Activated naive CD4-positive, alpha-beta T cell treated with Interleukin-2 at 50 U/mL for 16 hours (primary cell): ENCODE results near the gene PDZRN3.

Source experiments
- DNase-seq: peaks from one replicate; pipeline ENCODE4 v3.0.0-alpha.2; 2020

Gene PDZRN3

DNA sequence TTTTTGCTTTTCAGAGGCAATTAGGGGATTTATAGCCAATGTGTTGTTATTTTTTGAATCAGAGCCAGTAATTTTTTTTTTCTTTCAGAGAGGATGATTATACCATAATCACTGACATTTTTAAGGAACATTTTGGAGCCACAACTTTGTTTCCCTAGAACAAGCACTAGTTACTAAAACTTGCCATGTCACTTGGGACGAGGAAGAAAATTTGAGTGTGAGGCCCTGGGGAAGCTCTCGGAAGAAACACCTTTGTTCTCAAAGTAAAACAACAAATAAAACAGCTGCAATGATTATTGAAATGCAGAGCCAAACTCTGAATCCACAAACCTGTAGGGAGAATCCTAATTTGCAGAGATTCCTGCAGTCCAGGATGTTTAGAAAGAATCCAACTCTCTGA is 69.7 kb downstream of the PDZRN3 start:
- DNase-seq, result no peak

GRCh38 chr3:73552700-73553099 is 72.0 kb downstream of the PDZRN3 start:
- DNase-seq, result no peak

DNA sequence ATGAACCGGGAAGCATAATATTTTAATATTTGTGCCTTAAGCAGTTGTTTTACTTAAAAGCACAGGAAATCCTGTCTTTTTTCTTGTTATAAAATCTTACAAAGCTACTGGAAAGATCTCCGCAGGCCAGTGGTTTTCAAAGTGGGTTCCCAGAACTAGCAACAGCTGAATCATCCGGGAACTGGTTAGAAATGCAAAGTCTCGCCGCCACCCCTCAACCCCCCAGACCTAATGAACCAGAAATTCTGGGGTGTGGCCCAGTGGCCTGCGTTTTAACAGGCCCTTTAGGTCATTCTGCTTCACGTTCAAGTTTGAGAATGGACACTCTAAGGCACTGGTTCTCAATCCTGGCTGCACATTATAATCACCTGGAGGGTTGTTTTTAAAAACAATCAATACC is 74.7 kb downstream of the PDZRN3 start:
- no peak for DNase-seq

- no peak for DNase-seq
Measured at GRCh38 chr3:73549051-73549600, 75.6 kb downstream of the PDZRN3 start.

- DNase-seq, result no peak
Measured at GRCh38 chr3:73548436-73548835, 76.3 kb downstream of the PDZRN3 start.

DNA sequence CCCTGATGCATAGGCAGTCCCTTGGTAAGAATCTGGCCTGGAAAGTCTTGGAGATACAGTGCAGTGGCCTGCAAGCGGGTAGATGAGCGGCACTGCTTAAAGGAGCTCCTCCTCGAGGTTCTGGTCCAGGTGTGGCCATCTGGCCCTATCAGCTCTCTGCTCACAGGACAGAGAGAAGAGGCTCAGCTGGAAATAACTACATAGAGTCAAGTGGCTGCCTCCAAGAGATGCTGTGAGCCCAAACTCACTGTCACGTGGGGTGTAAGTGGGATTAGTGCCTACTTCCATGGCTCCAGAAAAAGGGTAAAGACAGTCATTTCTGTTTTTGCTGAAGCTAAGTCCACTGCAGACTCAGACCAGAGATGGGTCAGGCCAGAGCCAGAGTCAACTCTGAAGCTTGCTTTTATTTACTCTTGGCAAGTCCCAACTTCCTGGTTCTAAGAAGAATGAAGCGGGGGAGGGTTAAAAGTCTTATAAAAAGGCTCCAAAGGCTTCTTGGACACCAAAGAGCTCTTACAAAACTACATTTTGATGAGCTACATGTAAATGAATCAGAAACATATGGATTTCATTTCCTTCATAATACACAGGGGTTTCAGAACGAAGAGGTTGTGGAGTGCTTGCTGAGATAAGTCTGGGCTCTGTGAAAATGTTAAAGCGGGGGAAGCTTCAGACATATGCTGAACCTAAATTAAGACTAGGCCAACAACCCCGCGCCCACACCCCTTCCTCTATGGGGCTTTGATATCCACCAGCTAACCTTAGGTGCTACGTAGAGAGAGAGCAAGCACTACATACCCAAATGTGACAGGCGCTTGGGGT is 77.1 kb downstream of the PDZRN3 start:
- DNase-seq, result no peak

DNA sequence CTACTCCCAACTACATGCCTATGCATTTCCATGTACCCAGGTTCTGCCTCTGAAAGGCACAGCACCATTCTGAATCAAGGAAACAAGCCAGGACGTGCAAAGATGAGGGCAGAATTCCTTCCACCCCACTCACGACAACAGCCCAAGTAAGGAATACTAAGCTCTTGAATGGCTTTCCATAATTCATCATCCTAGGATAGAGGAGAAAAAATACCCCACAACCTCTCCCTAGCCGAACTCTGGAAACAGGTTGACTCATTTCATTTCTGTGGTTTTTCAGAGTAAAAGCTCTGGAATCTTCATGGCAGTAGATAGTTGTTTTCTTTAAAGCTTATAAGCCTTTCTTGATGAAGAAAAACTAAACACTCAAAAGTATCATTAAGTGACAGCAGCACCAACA is 77.8 kb downstream of the PDZRN3 start:
- no peak for DNase-seq

DNA sequence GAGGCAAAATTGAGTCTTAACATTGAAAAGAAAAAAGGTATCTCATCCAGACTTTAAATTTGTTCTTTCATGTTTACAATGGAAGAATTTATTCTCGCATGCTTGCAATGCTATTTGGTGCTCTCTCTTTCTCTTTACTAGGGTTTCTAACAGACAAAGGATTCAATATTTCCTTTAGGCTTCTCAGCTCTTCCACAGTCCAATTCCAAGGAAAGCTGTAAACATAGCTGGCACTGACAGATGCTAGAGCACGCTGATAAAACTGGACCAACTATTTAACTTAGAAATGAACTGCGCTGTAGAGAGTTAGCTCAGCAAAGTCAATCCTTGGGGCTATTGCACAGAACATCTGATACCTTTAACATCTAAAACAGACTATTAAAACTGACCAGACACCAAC is 81.3 kb downstream of the PDZRN3 start:
- no peak for DNase-seq

- DNase-seq, result no peak
Measured at GRCh38 chr3:73542136-73542535, 82.6 kb downstream of the PDZRN3 start.

- DNase-seq, result no peak
Measured at GRCh38 chr3:73540969-73541740, 83.6 kb downstream of the PDZRN3 start.

DNA sequence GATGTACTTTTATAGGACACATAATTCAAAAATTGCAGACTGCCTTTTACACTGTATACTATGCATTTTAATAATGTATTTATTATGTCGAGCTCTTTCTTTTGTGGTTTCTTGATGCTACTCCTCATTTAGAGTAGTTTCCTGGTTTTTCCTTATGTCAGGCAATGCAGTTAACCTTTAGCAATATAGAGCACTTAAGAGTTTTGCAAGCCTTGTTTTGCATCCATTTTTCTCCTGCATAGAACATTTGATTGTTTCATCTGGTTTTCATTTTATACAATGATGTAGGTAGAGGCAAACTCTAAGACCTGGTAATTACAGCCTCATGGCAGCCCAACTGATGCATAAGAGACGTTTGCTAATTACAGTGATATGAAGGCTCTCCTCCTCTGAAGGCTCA is 86.3 kb downstream of the PDZRN3 start:
- DNase-seq, result no peak

DNA sequence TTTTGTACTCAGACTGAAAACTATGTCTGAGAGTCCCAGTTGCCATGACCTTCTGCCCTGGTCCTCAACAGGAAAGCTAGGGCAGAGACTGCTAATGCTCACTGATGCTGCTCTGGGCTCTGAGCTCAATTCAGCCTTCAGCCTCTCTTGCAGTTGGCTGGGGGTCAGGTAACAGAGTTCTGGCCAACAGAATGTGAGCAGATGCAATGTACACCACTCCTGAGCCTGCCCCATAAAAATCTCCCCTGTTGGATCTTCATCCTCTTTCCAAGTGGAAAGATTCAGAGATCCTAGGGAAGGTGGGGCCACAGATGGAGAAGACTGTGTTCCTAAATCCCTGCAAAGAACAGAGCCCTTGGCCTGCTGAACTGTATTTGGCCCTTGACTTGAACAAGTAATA is 87.8 kb downstream of the PDZRN3 start:
- no peak for DNase-seq

GRCh38 chr3:73536336-73536895 is 88.3 kb downstream of the PDZRN3 start:
- no peak for DNase-seq

DNA sequence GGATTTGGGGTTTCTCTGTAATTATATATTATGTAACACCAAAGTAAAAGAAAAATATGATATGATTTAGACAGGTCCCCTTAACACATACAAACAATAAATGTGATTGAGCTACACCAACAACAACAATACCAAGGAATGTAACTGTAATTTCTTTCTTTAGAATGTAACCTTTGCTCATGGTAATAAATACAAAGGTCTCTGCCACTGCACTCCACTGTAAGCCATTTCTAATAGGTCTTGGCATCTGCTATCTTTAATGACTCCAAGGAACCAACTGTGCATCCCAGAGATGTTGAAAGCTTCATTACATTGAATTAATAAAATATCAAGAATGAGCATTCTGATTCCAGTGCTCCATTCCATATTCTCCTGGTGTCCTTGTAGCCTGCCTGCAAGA is 88.8 kb downstream of the PDZRN3 start:
- DNase-seq, result no peak

DNA sequence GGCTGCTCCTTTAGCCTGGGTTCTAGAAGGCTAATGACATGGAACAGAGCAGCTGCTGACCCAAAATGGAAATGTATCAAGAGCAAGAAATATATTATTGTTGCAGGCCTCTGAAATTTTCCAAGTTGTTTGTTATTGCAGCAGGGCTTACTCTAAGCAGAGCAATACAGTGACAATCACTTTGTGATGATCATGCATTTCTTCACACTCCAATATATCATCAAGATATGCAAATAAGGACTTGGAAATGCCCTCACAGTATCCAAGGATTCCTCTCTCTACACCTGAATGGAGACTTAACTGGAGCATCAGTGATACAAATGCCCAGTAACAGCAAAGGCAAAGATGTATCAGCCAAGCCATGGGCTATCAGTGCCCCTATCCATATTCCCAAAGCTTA is 89.6 kb downstream of the PDZRN3 start:
- DNase-seq, result no peak

- DNase-seq, result no peak
Measured at GRCh38 chr3:73530022-73530396, 94.7 kb downstream of the PDZRN3 start.

DNA sequence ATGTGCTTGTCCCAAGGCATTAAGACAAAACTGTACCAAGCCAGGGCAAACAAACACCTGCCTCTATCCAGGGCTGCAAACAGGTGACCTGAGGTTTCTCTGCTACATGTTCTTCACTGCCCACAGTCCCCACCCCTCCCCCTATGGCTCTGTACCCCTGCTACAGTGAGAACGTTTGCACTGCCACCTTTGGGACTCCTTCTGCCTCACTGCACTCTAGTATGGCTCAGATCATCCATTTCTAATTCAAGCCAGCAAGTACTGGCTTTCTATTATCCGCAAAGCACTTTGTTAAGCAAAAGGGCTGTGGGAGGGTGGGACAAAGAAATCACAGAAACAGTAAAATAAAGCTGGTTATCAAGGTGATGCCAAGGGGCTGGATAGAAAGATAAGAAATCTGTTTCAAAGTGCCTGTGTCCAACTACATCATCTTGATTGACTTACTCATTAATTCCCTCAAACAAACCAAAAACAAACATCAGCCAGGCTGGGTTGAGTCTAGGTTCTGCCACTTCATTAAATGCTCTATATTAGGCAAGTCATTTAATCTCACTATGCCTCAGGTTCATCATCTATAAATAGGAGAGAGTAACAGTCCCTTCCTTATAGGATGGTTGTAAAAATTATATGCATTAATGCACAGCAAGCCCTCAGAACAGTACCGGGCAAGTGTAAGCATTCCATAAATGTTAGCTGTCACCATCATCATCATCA is 95.3 kb downstream of the PDZRN3 start:
- DNase-seq, result no peak

DNA sequence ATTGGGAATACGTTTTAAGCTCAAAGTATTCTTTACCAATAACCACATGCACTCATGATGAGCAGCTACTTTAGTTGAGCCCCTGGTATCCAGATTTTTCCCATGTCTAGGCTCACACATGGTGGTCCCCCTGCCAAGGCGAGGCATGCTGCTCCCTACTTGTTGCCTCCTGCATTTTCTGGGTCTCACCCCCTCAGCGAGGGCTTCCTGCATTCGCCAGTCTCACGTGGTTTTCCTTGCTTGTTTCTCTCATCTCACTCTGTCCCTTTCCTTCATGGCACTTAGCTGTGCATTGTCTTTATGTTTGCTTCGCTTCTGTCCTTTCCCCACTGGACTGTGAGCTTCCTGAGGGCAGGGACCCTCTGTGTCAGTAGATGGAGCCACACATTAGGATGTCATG is 99.2 kb downstream of the PDZRN3 start:
- no peak for DNase-seq

GRCh38 chr3:73523661-73524060 is 101.1 kb downstream of the PDZRN3 start:
- no peak for DNase-seq

GRCh38 chr3:73521734-73522336 is 102.9 kb downstream of the PDZRN3 start:
- DNase-seq, result no peak

- DNase-seq, result no peak
Measured at GRCh38 chr3:73520931-73521461, 103.7 kb downstream of the PDZRN3 start.

- no peak for DNase-seq
Measured at GRCh38 chr3:73516631-73517030, 108.1 kb downstream of the PDZRN3 start.
